Measurements from ENCODE around the gene KRTAP10-12.

- TF ChIP-seq RAD21 (IDR thresholded peaks at IDR 0.05; ENCODE audit: low read length) (no peak), POLR2A (IDR thresholded peaks at IDR 0.05; ENCODE audit: low read depth, low read length) (no peak), CTCF (conservative IDR thresholded peaks at IDR 0.05; ENCODE audit: low read depth, low read length) (no peak)
Measured at GRCh38 chr21:44695184-44695583, 1.8 kb upstream of the KRTAP10-12 start.
